WTC11 (cell line): ENCODE measurements around the gene SLC37A3. TPM values are rescaled to one million over a fixed set of nuclear protein-coding genes. Genes with fewer than 3 reads are reported as not detected.

Experiments
- ATAC-seq: fragments of 200-7000 bp; cut with Tn5 transposase; 2 replicates; pipeline ENCODE4 v1.10.0; 2021; ENCODE audit warnings: mild to moderate bottlenecking, moderate library complexity
- CTCF ChIA-PET: fragments of 300-600 bp; sonication (Branson Sonifier 250); formaldehyde crosslinking; loops from one replicate; lab custom pipeline; 2021; ENCODE audit warnings: antibody characterized with exemption; lab: Charles Lee
- POLR2A ChIA-PET: fragments of 350-600 bp; sonication (Branson Sonifier 250); formaldehyde crosslinking; loops from one replicate; lab custom pipeline; 2021; ENCODE audit warnings: antibody characterized with exemption; lab: Charles Lee
- DNase-seq: peaks from one replicate; pipeline ENCODE4 v3.0.0; 2021; ENCODE audit warnings: low spot score
- H3K27ac Mint-ChIP-seq: 2 replicates; pipeline ENCODE4 v1.8.0; 2021; ENCODE audit warnings: mixed read lengths
- H3K27me3 Mint-ChIP-seq: 2 replicates; pipeline ENCODE4 v1.8.0; 2021; ENCODE audit warnings: low read depth, mild to moderate bottlenecking, moderate library complexity, mixed read lengths
- H3K36me3 Mint-ChIP-seq: 2 replicates; pipeline ENCODE4 v1.8.0; 2021; ENCODE audit warnings: mixed read lengths
- H3K4me1 Mint-ChIP-seq: 2 replicates; pipeline ENCODE4 v1.8.0; 2022; ENCODE audit warnings: mixed read lengths
- H3K4me3 Mint-ChIP-seq: 2 replicates; pipeline ENCODE4 v1.8.0; 2021; ENCODE audit warnings: mild to moderate bottlenecking, moderate library complexity, mixed read lengths
- H3K9me3 Mint-ChIP-seq: 2 replicates; pipeline ENCODE4 v1.8.0; 2021; ENCODE audit warnings: mixed read lengths
- ARID4B ChIP-seq: sonication (generic); formaldehyde crosslinking; IDR thresholded peaks from 2 replicates; pipeline ENCODE4 v1.8.0; 2023; ENCODE audit warnings: missing genetic modification reagents, mild to moderate bottlenecking, borderline replicate concordance
- ATF1 ChIP-seq: sonication (generic); formaldehyde crosslinking; IDR thresholded peaks from 2 replicates; pipeline ENCODE4 v1.8.1; 2023; ENCODE audit warnings: mild to moderate bottlenecking, moderate library complexity, missing genetic modification reagents
- EMX1 ChIP-seq: fragments of 250-450 bp; sonication (Bioruptor Pico); IDR thresholded peaks from 2 replicates; pipeline ENCODE4 v1.8.0; 2021; ENCODE audit warnings: mild to moderate bottlenecking
- FOXJ3 ChIP-seq: sonication (generic); formaldehyde crosslinking; IDR thresholded peaks from 2 replicates; pipeline ENCODE4 v1.9.0; 2021; ENCODE audit warnings: missing genetic modification reagents, mild to moderate bottlenecking, borderline replicate concordance
- HMGA2 ChIP-seq: fragments of 250-450 bp; sonication (Bioruptor Pico); IDR thresholded peaks from 2 replicates; pipeline ENCODE4 v1.4.0; 2021; ENCODE audit warnings: mild to moderate bottlenecking, moderate library complexity
- HMGXB4 ChIP-seq: sonication (generic); formaldehyde crosslinking; IDR thresholded peaks from 2 replicates; pipeline ENCODE4 v1.8.1; 2023; ENCODE audit warnings: mild to moderate bottlenecking, moderate library complexity, missing genetic modification reagents
- IRF1 ChIP-seq: sonication (generic); formaldehyde crosslinking; IDR thresholded peaks from 2 replicates; pipeline ENCODE4 v1.8.0; 2023; ENCODE audit warnings: missing genetic modification reagents
- IRF2 ChIP-seq: sonication (generic); formaldehyde crosslinking; IDR thresholded peaks from 2 replicates; pipeline ENCODE4 v1.8.0; 2022; ENCODE audit warnings: low read depth, missing genetic modification reagents, borderline replicate concordance
- MYBL2 ChIP-seq: sonication (generic); formaldehyde crosslinking; IDR thresholded peaks from 2 replicates; pipeline ENCODE4 v1.8.1; 2023; ENCODE audit warnings: mild to moderate bottlenecking, moderate library complexity, missing genetic modification reagents
- NFATC4 ChIP-seq: fragments of 250-450 bp; sonication (Bioruptor Pico); IDR thresholded peaks from 2 replicates; pipeline ENCODE4 v1.9.0; 2021; ENCODE audit warnings: mild to moderate bottlenecking
- NFE2L1 ChIP-seq: sonication (generic); formaldehyde crosslinking; IDR thresholded peaks from 2 replicates; pipeline ENCODE4 v1.8.1; 2023; ENCODE audit warnings: missing genetic modification reagents
- NR2C2 ChIP-seq: sonication (generic); formaldehyde crosslinking; IDR thresholded peaks from 2 replicates; pipeline ENCODE4 v1.8.0; 2022; ENCODE audit warnings: mild to moderate bottlenecking, missing genetic modification reagents
- OVOL2 ChIP-seq: fragments of 250-450 bp; sonication (Bioruptor Pico); IDR thresholded peaks from 2 replicates; pipeline ENCODE4 v1.9.0; 2021; ENCODE audit warnings: mild to moderate bottlenecking, borderline replicate concordance
- PREB ChIP-seq: sonication (generic); formaldehyde crosslinking; IDR thresholded peaks from 2 replicates; pipeline ENCODE4 v1.8.1; 2022; ENCODE audit warnings: mild to moderate bottlenecking, missing genetic modification reagents, moderate library complexity, borderline replicate concordance
- SMAD3 ChIP-seq: sonication (generic); formaldehyde crosslinking; IDR thresholded peaks from 2 replicates; pipeline ENCODE4 v1.8.0; 2022; ENCODE audit warnings: missing genetic modification reagents, mild to moderate bottlenecking, borderline replicate concordance
- TP53 ChIP-seq: sonication (generic); formaldehyde crosslinking; IDR thresholded peaks from 2 replicates; pipeline ENCODE4 v1.8.1; 2023; ENCODE audit warnings: mild to moderate bottlenecking, missing genetic modification reagents
- ZNF138 ChIP-seq: sonication (generic); formaldehyde crosslinking; conservative IDR thresholded peaks from 2 replicates; pipeline ENCODE4 v1.8.1; 2022; ENCODE audit warnings: mild to moderate bottlenecking, moderate library complexity, missing genetic modification reagents
- ZNF219 ChIP-seq: sonication (generic); formaldehyde crosslinking; IDR thresholded peaks from 2 replicates; pipeline ENCODE4 v1.8.0; 2023; ENCODE audit warnings: missing genetic modification reagents, mild to moderate bottlenecking, borderline replicate concordance
- ZNF532 ChIP-seq: fragments of 250-450 bp; sonication (Bioruptor Pico); IDR thresholded peaks from 2 replicates; pipeline ENCODE4 v1.9.0; 2021; ENCODE audit warnings: mild to moderate bottlenecking, borderline replicate concordance
- total RNA-seq: library from RNA; stranded (reverse); gene quantifications from 3 replicates; pipeline ENCODE4 v1.2.3, GENCODE V29; 2021

SLC37A3 gene
- total RNA-seq, 1 experiment from 2014 or later = 54.8 TPM

GRCh38 chr7:140326116-140326928 lies 72.0 kb downstream of the SLC37A3 start:
- H3K36me3 Mint-ChIP-seq = no peaks in the 10 kb centered on the region
- H3K9me3 Mint-ChIP-seq = no peaks in the 10 kb centered on the region
- no peak overlapping the region for H3K27ac Mint-ChIP-seq
- peak; percentile 65 for ATAC-seq
- no peaks in the 10 kb centered on the region for H3K27me3 Mint-ChIP-seq
- ChIA-PET POLR2A (interaction anchor here (0.5 kb wide), 1 partner anchor 1455 kb away, joined by 3 read pairs; no protein-coding TSS in a partner anchor), CTCF (interaction anchor here (1.3 kb wide), 1 partner anchor 707 kb away, joined by 3 read pairs; no protein-coding TSS in a partner anchor)
- H3K4me1 Mint-ChIP-seq = no peaks in the 10 kb centered on the region
- no peak for TF ChIP-seq IRF2 (CRISPR knock-in tag)
- TF ChIP-seq OVOL2 (CRISPR knock-in tag) = no peak
- no peak for TF ChIP-seq ZNF219
- TF ChIP-seq HMGA2 (CRISPR knock-in tag) = no peak
- TF ChIP-seq HMGXB4 (CRISPR knock-in tag) = no peak
- no peak for TF ChIP-seq NR2C2 (CRISPR knock-in tag)
- no peak for TF ChIP-seq ARID4B (CRISPR knock-in tag)
- no peak for TF ChIP-seq EMX1 (CRISPR knock-in tag)
- no peak for TF ChIP-seq NFE2L1
- no peak for TF ChIP-seq TP53 (CRISPR knock-in tag)
- no peak for TF ChIP-seq MYBL2
- no peak for TF ChIP-seq FOXJ3 (CRISPR knock-in tag)
- TF ChIP-seq PREB (CRISPR knock-in tag) = no peak
- peak; percentile 52 for DNase-seq
- no peak overlapping the region for H3K4me3 Mint-ChIP-seq

- no peak for DNase-seq
- CTCF ChIA-PET = interaction anchor here (0.6 to 1.1 kb wide), 3 partner anchors 17 to 175 kb away, joined by 3 to 4 read pairs (median 3); no protein-coding TSS in a partner anchor
- POLR2A ChIA-PET = interaction anchor here (0.5 kb wide), 1 partner anchor 1455 kb away, joined by 3 read pairs; no protein-coding TSS in a partner anchor
- Mint-ChIP-seq H3K4me3 (no peak overlapping the region), H3K9me3 (no peaks in the 10 kb centered on the region), H3K27me3 (no peaks in the 10 kb centered on the region), H3K27ac (no peak overlapping the region), H3K36me3 (no peaks in the 10 kb centered on the region), H3K4me1 (no peaks in the 10 kb centered on the region)
- TF ChIP-seq NFATC4 (CRISPR knock-in tag) (no peak), ATF1 (CRISPR knock-in tag) (no peak), SMAD3 (CRISPR knock-in tag) (no peak), ZNF138 (CRISPR knock-in tag) (no peak), ZNF532 (CRISPR knock-in tag) (no peak), IRF1 (CRISPR knock-in tag) (no peak)
- no peak for ATAC-seq
Observed at GRCh38 chr7:140325600-140325999, 72.7 kb downstream of the SLC37A3 start.
